ENCODE results near the gene RAD51B.
"Not testable (repeated sequence)": the region's sequence is repeated elsewhere in the genome, so short reads cannot be mapped to it uniquely, and the experiment has no call there.

The RAD51B gene

GRCh38 chr14:68219407-68219806, 399.8 kb downstream of the RAD51B start:
- DNase-seq, result no peak

GRCh38 chr14:68221046-68221445, 401.5 kb downstream of the RAD51B start:
- DNase-seq, result not testable (repeated sequence)

DNA sequence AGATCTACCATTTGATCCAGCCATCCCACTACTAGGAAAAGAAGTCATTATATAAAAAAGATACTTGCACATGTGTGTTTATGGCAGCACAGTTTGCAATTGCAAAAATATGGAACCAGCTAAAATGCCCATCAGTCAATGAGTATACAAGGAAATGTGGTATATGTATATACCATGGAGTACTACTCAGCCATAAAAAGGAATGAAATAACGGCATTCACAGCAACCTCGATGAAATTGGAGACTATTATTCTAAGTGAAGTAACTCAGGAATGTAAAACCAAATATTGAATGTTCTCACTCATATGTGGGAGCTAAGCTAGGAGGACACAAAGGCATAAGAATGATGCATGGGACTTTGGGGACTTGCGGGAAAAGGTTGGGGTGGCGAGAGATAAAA, 402.6 kb downstream of the RAD51B start:
- no peak for DNase-seq

DNA sequence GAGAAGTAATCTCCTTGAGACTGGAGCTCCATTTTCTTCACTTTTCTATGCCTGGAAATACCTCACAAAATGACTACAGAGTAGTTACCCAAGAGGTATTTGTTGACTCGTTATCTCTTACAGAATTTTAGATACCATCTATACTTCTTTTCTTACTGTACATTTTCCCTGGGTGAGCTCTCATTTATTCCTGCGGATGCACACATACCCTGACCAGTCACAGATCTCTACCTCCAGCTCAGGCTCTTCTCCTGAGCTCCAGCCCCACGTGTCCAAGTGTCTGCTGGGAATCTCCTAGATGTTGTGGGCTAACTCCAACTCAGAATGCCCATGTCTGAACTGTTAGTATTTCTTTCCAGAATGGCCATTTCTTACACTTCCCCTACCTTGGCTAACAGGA, 403.1 kb downstream of the RAD51B start:
- no peak for DNase-seq

GRCh38 chr14:68223631-68224030, 404.1 kb downstream of the RAD51B start:
- DNase-seq, result no peak

DNA sequence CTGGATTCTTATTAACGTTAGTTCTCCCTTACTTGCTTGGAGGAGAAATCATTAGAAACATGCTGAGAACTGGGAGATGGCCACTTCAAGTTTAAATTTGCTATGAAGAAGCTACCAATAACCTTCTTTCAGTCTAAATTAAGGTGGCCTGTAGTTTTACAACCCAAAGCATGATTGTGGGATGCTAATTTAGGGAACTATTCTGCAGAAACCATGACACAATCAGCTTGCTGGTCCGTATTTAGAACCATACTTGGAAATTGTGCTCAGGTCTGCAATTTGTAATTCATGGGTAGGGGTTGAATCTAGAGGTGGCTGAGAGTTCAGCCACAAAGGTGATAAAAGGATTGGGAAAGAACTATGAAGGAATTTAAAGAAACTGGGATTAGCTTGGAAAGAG, 405.7 kb downstream of the RAD51B start:
- DNase-seq, result no peak

DNA sequence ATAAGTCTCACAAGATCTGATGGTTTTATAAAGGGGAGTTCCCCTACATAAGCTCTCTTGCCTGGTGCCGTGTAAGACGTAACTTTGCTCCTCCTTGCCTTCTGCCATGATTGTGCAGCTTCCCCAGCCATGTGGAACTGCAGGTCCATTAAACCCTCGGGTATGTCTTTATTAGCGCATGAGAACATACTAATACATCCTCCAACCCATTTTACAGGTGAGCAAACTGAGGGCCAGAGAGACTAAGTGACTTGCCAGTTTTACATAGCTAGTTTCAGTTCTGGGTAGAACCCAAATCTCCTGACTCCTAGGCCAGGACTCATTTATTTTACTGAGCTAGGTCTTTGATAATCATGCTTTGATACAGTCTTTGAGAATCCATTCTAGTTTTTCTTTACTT, 406.9 kb downstream of the RAD51B start:
- DNase-seq, result no peak

DNA sequence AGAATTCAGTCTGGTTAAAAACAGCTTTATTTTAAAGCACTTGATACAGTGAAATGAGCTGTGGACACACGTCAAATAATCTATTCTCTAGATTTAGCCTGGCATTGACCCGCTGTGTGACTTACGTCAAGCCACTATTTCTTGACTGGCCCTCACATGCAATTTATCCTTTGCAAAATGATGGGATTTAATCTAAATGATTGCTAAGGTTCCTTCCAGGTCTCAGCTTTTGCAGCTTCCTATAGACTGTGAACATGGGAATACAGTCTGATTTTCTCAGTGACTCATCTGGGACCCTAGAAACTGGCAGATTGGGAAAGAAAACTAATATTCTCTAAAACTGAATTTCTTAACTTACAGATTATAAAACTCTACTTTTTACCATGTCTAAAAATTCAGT, 409.1 kb downstream of the RAD51B start:
- DNase-seq, result no peak

GRCh38 chr14:68229423-68230100, 410.0 kb downstream of the RAD51B start:
- no peak for DNase-seq

DNA sequence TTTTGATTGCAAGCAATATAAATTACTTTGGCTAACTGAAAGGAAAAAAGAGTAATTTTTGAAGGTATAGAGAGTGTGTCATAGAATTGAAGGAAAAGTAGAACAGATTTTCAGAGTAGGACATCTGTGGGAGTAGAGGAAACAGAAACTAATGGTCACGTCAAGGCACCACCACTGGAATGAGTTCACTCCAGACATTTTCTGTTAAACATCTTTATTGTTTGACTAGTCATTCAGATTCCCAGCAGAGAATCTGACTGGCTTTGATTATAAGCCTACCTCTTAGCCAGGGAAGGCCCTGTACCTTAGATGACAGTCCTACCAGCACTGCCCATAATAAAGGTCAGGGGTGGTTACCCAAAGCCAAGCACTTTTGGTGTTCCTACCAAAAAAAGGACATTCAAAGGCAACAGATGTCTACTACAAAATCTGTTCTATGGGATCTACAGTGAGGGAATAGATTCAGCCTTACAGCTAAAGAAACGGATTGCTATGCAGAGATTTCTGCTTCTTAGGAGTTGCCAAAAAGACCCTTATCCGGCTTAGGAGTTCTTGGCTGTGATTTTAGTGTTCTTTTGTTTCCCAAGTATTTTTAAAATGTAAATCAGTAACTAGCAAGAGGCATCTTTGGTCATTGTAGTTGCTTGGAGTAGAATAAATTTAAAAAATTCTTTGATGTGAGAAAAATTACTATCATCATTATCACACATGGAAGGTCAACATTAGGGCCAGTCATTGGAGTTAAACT, 410.8 kb downstream of the RAD51B start:
- DNase-seq, result no peak

GRCh38 chr14:68230950-68231717, 411.6 kb downstream of the RAD51B start:
- no peak for DNase-seq

- DNase-seq, result no peak
These were observed 412.3 kb downstream of the RAD51B start for GRCh38 chr14:68231898-68232297.

DNA sequence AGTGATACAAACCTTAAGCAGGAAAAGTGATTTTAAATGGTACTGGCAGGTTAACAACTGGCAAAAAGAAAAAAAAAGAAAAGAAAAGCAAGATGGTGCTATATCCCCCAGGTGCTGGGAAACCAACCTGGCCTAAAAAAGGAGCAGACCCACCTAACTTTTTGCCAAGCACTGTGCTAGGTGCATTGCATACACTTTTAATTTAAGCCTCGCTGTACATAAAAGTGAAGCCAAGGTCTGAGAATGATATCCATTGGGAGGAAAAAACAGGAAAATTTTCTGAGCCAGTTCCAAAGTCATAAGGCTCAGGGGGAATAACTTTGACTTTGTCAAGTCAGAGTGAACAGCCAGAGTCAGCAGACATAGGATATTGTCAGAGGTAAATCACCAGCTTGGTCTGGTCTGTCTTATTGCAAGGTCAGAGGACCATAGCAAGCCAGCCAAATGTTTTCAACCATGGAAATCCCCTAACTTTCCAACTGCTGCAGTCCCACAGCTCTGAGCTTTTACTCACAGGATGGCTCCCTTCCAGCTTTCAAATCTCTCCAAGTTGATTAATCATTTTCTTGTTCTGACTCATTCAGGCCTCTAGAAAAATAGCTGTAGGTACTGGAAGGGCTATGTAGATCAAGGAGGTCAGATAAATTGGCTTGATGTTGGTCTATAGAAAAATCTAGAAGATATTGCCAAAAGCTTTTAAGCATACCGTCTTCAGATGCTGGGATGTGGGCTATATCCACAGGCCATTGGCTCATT, 412.9 kb downstream of the RAD51B start:
- no peak for DNase-seq

DNA sequence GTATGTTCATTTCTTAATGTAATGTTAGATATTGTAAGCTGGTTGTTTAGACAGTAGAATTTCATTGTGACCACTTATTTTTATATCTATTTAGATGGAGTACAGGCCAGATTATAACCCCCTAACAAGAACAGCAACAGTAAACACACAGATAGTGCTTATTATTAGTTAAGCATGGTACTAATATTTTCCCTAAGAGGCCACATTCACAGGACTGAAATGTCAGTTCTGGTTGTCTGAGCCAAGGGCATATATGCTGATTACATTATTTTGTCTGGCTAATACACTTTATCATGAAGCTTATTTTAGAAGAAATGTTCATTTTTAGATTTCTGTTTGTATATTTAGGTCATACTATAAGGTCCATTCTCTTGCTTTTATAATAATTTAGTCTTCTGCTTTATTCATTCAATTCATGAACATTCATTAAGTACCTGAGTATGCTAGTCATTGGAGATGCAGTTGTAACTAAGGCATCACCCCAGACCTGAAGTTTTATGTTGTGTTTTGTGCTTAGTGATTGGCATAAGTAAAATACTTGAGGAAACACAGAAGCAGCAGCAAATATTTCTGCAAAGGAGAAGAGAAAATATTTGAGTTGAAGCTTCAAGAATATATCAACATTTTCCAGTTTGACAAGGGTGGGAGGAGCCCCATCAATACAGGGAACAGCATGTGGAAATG, 413.7 kb downstream of the RAD51B start:
- no peak for DNase-seq

- DNase-seq, result no peak
These were observed 414.7 kb downstream of the RAD51B start for GRCh38 chr14:68234101-68234905.

DNA sequence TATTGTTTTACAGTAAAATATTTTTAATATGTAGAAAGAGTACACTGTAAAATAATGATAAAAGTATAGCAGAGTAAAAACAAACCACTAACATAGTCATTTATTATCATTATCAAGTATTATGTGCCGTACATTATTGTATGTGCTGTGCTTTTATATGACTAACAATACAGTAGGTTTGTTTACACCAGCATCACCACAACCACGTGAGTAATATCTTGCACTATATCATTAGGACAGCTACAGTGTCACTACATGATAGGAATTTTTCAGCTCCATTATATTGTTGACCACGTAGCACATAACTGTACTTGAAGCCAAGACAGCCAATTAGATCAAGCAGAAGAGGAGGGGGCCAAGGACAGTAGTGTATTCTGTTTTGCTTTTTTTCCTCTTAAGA, 415.4 kb downstream of the RAD51B start:
- DNase-seq, result no peak

- DNase-seq, result no peak
These were observed 417.2 kb downstream of the RAD51B start for GRCh38 chr14:68236582-68237458.

DNA sequence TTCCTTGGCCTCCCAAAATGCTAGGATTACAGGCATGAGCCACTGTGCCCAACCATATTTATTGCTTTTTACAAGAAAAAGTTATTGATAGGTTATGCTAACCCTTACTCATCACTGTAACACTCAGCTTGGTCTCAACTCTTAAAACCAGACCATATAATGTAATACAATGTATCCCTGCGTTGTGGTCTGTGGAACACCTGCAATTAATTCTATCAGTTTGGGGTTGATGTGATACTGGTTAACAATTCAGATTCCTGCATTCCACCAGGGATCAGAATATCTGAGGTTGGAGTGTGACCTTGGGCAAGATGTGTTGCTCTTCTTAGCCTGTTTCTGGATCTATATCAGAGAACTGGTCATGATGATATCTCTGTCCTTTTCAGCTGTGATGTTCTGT, 419.0 kb downstream of the RAD51B start:
- DNase-seq, result no peak

GRCh38 chr14:68238976-68239375, 419.4 kb downstream of the RAD51B start:
- no peak for DNase-seq

GRCh38 chr14:68239988-68240771, 420.6 kb downstream of the RAD51B start:
- DNase-seq, result no peak
